PC-9 (cell line): Measurements from ENCODE around the gene PCDH8. TPM values are rescaled to one million over a fixed set of nuclear protein-coding genes. Genes with fewer than 3 reads are reported as not detected.
A peak's percentile ranks its signal among the peaks of the same experiment; 100 is the strongest.

Experiments
- BruUV-seq: library from RNA; stranded (reverse); fragments of 400-500 nt; replicated peaks from 2 replicates; lab custom pipeline; 2021; lab: Mats Ljungman, UMichigan
- CTCF ChIA-PET: fragments of 300-600 bp; sonication (Branson Sonifier 250); formaldehyde crosslinking; loops from one replicate; lab custom pipeline; 2022; ENCODE audit warnings: antibody characterized with exemption; lab: Charles Lee
- POLR2A ChIA-PET: fragments of 300-600 bp; sonication (Branson Sonifier 250); formaldehyde crosslinking; loops from one replicate; lab custom pipeline; 2022; ENCODE audit warnings: antibody characterized with exemption; ENCODE audit not compliant: unreplicated experiment; lab: Charles Lee
- DNase-seq, 2 experiments: peaks; one replicate each; pipeline versions ENCODE4 v3.0.0 to v3.0.0-alpha.2; 2015 to 2022; ENCODE audit warnings: mixed read lengths in 1 of 2
- H2AFZ ChIP-seq: fragments of 200-600 bp; sonication (generic); 2 replicates; pipeline ENCODE4 v1.8.1; 2017; ENCODE audit warnings: antibody characterized with exemption
- H3F3A ChIP-seq: fragments of 200-600 bp; sonication (generic); 2 replicates; pipeline ENCODE4 v1.8.1; 2017; ENCODE audit warnings: antibody characterized with exemption, mild to moderate bottlenecking, low read depth; ENCODE audit not compliant: insufficient read depth
- H3K27ac ChIP-seq: fragments of 200-600 bp; sonication (generic); 2 replicates; pipeline ENCODE4 v1.6.1; 2016; ENCODE audit warnings: mixed run types
- H3K27me3 ChIP-seq: fragments of 200-600 bp; sonication (generic); 2 replicates; pipeline ENCODE4 v1.6.1; 2016; ENCODE audit warnings: low read depth, mixed run types; ENCODE audit not compliant: insufficient read depth
- H3K36me3 ChIP-seq: fragments of 200-600 bp; sonication (generic); 2 replicates; pipeline ENCODE4 v1.6.1; 2016; ENCODE audit warnings: low read depth, mixed run types
- H3K4me1 ChIP-seq: fragments of 200-600 bp; sonication (generic); replicated peaks from 2 replicates; pipeline ENCODE4 v1.6.1; 2016; ENCODE audit warnings: mixed run types; ENCODE audit not compliant: insufficient read depth
- H3K4me2 ChIP-seq: fragments of 200-600 bp; sonication (generic); 2 replicates; pipeline ENCODE4 v1.6.1; 2017; ENCODE audit warnings: mixed run types
- H3K4me3 ChIP-seq: fragments of 200-600 bp; sonication (generic); 2 replicates; pipeline ENCODE4 v1.6.1; 2016; ENCODE audit warnings: mixed run types
- H3K79me2 ChIP-seq: fragments of 200-600 bp; sonication (generic); 2 replicates; pipeline ENCODE4 v1.6.1; 2017; ENCODE audit warnings: low read depth, mixed run types
- H3K9me2 ChIP-seq: fragments of 200-600 bp; sonication (generic); 2 replicates; pipeline ENCODE4 v1.8.1; 2017; ENCODE audit warnings: mild to moderate bottlenecking; ENCODE audit not compliant: insufficient read depth
- H3K9me3 ChIP-seq: fragments of 200-600 bp; sonication (generic); 2 replicates; pipeline ENCODE4 v1.8.1; 2016; ENCODE audit warnings: low read depth; ENCODE audit not compliant: insufficient read depth
- H4K20me1 ChIP-seq: fragments of 200-600 bp; sonication (generic); 2 replicates; pipeline ENCODE4 v1.8.1; 2017; ENCODE audit not compliant: insufficient read depth
- EZH2 ChIP-seq: fragments of 200-600 bp; sonication (generic); IDR thresholded peaks from 2 replicates; pipeline ENCODE4 v1.8.0; 2017; ENCODE audit warnings: antibody characterized with exemption, low read depth
- intact Hi-C: fragments of 100-400 bp; cut with micrococcal nuclease; formaldehyde crosslinking; loops from one replicate; pipeline ENCODE4 v1.10.0; 2022; ENCODE audit not compliant: unreplicated experiment
- total RNA-seq: library from RNA; stranded (reverse); gene quantifications from 2 replicates; pipeline ENCODE4 v1.2.3, GENCODE V29; 2021
- TF ChIP-seq, protein P1 (sequence below): fragments of 200-600 bp; sonication (generic); conservative IDR thresholded peaks from 2 replicates; pipeline ENCODE4 v1.6.1; 2017; ENCODE audit warnings: mixed run types, antibody characterized with exemption, mild to moderate bottlenecking, moderate library complexity

Gene PCDH8
- total RNA-seq, 1 experiment from 2014 or later = not detected

DNA sequence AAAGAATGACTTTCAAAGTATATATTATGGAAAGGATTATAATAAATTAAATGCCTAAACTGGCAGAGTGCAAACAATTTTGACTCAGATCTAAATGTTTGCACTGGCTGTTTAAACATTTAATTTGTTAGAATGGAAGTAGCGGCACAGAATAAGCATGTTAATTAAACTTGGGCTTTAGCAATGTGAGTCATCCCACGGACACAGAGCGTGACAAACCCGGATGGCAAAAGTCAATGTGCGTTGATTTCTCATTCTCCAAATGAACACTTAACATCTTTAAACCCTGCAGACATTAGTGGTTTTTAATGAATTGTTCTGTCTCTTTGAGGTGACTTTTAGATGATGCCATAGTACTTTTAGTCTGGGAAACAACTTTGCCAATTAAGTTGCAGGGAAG is 38.4 kb downstream of the PCDH8 start:
- Histone ChIP-seq H2AFZ (no peak overlapping the region), H3F3A (no peaks in the 10 kb centered on the region), H3K9me2 (no peaks in the 10 kb centered on the region), H3K4me1 (no peaks in the 10 kb centered on the region), H3K36me3 (no peaks in the 10 kb centered on the region), H3K4me2 (no peak overlapping the region), H3K9me3 (no peaks in the 10 kb centered on the region), H3K4me3 (no peak overlapping the region), H4K20me1 (no peaks in the 10 kb centered on the region), H3K79me2 (no peaks in the 10 kb centered on the region), H3K27me3 (peaks cover 35% of the 10 kb centered on the region), H3K27ac (no peak overlapping the region)
- ChIA-PET CTCF (interaction anchor here (0.6 kb wide), 1 partner anchor 233 kb away, joined by 16 read pairs; no protein-coding TSS in a partner anchor), POLR2A (no interaction called here)
- DNase-seq = no peak
- no peak for TF ChIP-seq EZH2
- TF ChIP-seq, protein P1, sequence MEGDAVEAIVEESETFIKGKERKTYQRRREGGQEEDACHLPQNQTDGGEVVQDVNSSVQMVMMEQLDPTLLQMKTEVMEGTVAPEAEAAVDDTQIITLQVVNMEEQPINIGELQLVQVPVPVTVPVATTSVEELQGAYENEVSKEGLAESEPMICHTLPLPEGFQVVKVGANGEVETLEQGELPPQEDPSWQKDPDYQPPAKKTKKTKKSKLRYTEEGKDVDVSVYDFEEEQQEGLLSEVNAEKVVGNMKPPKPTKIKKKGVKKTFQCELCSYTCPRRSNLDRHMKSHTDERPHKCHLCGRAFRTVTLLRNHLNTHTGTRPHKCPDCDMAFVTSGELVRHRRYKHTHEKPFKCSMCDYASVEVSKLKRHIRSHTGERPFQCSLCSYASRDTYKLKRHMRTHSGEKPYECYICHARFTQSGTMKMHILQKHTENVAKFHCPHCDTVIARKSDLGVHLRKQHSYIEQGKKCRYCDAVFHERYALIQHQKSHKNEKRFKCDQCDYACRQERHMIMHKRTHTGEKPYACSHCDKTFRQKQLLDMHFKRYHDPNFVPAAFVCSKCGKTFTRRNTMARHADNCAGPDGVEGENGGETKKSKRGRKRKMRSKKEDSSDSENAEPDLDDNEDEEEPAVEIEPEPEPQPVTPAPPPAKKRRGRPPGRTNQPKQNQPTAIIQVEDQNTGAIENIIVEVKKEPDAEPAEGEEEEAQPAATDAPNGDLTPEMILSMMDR = no peak
- BruUV-seq = no TSS peak
- intact Hi-C loops = no loop called here

DNA sequence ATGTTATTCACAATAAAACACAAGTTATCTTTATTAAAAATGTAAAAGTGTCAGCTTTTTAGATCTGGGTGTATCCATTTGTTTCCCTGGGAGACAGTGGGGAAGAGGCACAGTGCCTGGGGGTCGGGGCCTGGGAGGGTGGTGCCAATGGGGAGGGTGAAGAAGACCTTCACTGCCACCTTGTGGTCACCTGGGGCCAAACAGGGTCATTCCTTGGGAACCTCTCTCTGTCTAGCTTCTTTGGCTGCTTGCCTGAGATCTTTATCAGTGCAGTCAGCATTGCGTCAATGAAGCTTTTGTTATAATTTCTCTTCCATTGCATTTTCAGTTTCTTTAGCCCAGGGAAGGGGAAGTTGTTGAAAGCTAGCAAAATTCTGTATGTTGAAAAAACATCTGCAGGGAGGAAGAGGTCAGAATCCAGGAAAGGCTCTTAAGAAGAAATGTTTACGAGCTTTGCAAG is 39.1 kb downstream of the PCDH8 start:
- H3F3A ChIP-seq = no peaks in the 10 kb centered on the region
- no peak overlapping the region for H2AFZ ChIP-seq
- peak; percentile 58 to 60 for DNase-seq
- no peaks in the 10 kb centered on the region for H3K36me3 ChIP-seq
- TF ChIP-seq, protein P1 = peak; percentile 79
- no peak for TF ChIP-seq EZH2
- no peak overlapping the region for H3K4me3 ChIP-seq
- H3K27me3 ChIP-seq = peaks cover 34% of the 10 kb centered on the region
- intact Hi-C loops = no loop called here
- ChIA-PET CTCF (interaction anchor here (0.6 to 1.3 kb wide), 2 partner anchors 144 to 234 kb away, joined by 3 to 16 read pairs; no protein-coding TSS in a partner anchor), POLR2A (no interaction called here)
- no peak overlapping the region for H3K27ac ChIP-seq
- H4K20me1 ChIP-seq = no peaks in the 10 kb centered on the region
- no peak overlapping the region for H3K4me2 ChIP-seq
- H3K9me3 ChIP-seq = no peaks in the 10 kb centered on the region
- H3K4me1 ChIP-seq = no peaks in the 10 kb centered on the region
- no peaks in the 10 kb centered on the region for H3K9me2 ChIP-seq
- no TSS peak for BruUV-seq
- no peaks in the 10 kb centered on the region for H3K79me2 ChIP-seq

DNA sequence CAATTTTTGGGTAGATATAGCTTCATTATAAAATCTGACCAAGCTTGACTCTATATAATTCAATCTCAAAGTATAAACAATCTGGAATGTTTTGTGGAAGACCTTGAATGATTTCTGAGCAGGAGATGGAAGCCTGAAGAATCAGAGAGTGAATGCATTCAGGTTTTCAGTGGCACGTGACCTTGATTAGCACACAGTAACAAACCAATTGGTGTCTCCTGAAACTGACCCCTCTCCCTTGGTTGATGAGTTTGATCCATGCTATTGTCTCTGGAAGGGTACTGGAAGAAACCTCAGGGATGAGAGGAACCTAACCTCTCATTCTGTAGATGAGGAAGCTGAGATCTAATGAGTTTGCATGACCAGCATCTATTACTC is 39.6 kb downstream of the PCDH8 start:
- Histone ChIP-seq H3K27ac (no peak overlapping the region), H3K4me1 (no peaks in the 10 kb centered on the region), H3K79me2 (no peaks in the 10 kb centered on the region), H3K9me3 (no peaks in the 10 kb centered on the region), H4K20me1 (no peaks in the 10 kb centered on the region), H3K36me3 (no peaks in the 10 kb centered on the region), H3K4me2 (no peak overlapping the region), H3F3A (no peaks in the 10 kb centered on the region), H3K27me3 (peaks cover 34% of the 10 kb centered on the region), H3K9me2 (no peaks in the 10 kb centered on the region), H3K4me3 (no peak overlapping the region), H2AFZ (no peak overlapping the region)
- ChIA-PET POLR2A (no interaction called here), CTCF (interaction anchor here (1.3 kb wide), 1 partner anchor 143 kb away, joined by 3 read pairs; no protein-coding TSS in a partner anchor)
- BruUV-seq = no TSS peak
- TF ChIP-seq, protein P1 = no peak
- no peak for TF ChIP-seq EZH2
- intact Hi-C loops = no loop called here
- DNase-seq = no peak
